Measurements from ENCODE around the gene USB1.

Gene USB1

DNA sequence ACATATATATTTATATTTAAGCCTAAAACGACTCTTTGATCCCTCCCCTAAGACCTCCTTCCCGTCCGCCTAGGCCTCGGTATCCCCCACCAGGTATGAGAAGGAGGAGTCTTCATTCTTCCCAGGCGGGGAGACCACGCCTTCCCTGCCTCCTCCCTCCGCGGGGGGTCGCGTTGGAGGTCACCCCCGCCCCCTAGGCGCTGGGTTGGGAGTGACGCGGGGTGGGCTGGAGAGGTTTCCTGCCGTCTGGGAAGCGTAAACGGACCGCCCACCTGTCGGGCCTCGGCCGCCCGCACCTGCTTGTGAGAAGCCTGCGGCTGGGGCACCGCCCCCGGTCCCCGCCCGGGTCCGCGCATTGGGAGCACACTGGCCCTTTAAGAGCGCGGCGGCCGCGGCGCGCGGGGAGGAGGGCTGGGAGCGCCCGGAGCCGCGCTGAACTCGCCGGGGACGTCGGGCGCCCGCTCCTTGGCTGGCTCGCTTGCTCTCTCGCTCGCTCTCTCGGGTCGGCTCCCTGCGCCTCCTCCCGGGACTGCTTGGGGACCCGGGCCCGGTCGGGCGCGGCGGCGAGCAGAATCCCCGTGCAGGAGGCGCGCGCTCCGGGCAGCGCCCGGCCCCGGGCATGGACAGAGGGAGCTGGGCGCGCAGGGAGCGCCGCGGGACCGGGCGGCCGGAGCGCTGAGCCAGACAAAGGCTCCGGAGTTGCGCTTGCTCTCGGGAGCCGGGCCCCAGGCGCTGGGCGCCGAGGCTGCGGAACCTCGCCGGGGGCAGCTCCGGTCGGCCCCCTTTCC lies 24.3 kb downstream of the USB1 start, which contains the start of gene MMP15:
MMP15 (plus strand) TSS at position 404 of the 788 bp plus-strand sequence. CDS start 597 bp downstream, outside the sequence.
- ChIA-PET CTCF (interaction anchor here (0.7 to 4.1 kb wide), 4 partner anchors 88 to 104 kb away, joined by 3 to 41 read pairs (median 4); partner anchors contain the start of gene CFAP20), POLR2A (interaction anchor here (0.6 to 7.9 kb wide), 4 partner anchors 13 to 291 kb away, joined by 3 to 51 read pairs (median 6); partner anchors contain the start of genes CFAP20 and KATNB1)
- peaks cover 16% of the 10 kb centered on the region for H3K4me1 ChIP-seq (ENCODE audit: control insufficient read depth, insufficient read depth, low read length)
- peak within 1 kb of the TSS; percentile 68; the same call in 1 of the 2 replicates for H3K27ac ChIP-seq (ENCODE audit: extremely low read depth, low read depth, low read length)
- no peaks in the 10 kb centered on the region for H3K9me3 ChIP-seq (ENCODE audit: control insufficient read depth, insufficient read depth, low read depth, low read length)
- peaks cover 0 to 8% of the 10 kb centered on the region in 2 experiments; a peak in 1 of 3 replicates for H3K36me3 ChIP-seq (ENCODE audit: control insufficient read depth in 2 of 2, insufficient read depth in 1 of 2, low read length in 2 of 2)
- H3K4me3 ChIP-seq (ENCODE audit: low read depth, low read length) = peak within 1 kb of the TSS; percentile 63
- TF ChIP-seq ZNF596 (tag by site-specific recombination; IDR thresholded peaks at IDR 0.05) = peak; percentile 65; the same call in 1 of the 2 replicates
- TF ChIP-seq, protein P1, sequence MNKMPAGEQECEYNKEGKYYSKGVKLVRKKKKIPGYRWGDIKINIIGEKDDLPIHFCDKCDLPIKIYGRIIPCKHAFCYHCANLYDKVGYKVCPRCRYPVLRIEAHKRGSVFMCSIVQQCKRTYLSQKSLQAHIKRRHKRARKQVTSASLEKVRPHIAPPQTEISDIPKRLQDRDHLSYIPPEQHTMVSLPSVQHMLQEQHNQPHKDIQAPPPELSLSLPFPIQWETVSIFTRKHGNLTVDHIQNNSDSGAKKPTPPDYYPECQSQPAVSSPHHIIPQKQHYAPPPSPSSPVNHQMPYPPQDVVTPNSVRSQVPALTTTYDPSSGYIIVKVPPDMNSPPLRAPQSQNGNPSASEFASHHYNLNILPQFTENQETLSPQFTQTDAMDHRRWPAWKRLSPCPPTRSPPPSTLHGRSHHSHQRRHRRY (tag by site-specific recombination; IDR thresholded peaks at IDR 0.05) = no peak
- no peak for TF ChIP-seq ZNF132 (tag by site-specific recombination; IDR thresholded peaks at IDR 0.05; ENCODE audit: borderline replicate concordance)
- peak; percentile 97 for TF ChIP-seq KLF9 (tag by site-specific recombination; IDR thresholded peaks at IDR 0.05; ENCODE audit: low read depth)
- TF ChIP-seq ZXDB (tag by site-specific recombination; IDR thresholded peaks at IDR 0.05) = peak; percentile 39
- TF ChIP-seq ZNF677 (tag by site-specific recombination; IDR thresholded peaks at IDR 0.05) = no peak
- peak; percentile 12; the same call in 1 of the 2 replicates for TF ChIP-seq ZNF629 (tag by site-specific recombination; IDR thresholded peaks at IDR 0.05)
- no peak for TF ChIP-seq ZNF184 (tag by site-specific recombination; IDR thresholded peaks at IDR 0.05)
- no peak for TF ChIP-seq ZNF514 (tag by site-specific recombination; IDR thresholded peaks at IDR 0.05)
- TF ChIP-seq SCRT2 (tag by site-specific recombination; IDR thresholded peaks at IDR 0.05) = peak; percentile 84
- no peak for TF ChIP-seq ZNF624 (tag by site-specific recombination; IDR thresholded peaks at IDR 0.05)
- TF ChIP-seq ZNF561 (tag by site-specific recombination; IDR thresholded peaks at IDR 0.05; ENCODE audit: borderline replicate concordance) = peak; percentile 65; the same call in 1 of the 2 replicates
- no peak for TF ChIP-seq ZNF155 (tag by site-specific recombination; IDR thresholded peaks at IDR 0.05)
- no peak for TF ChIP-seq ZNF112 (tag by site-specific recombination; IDR thresholded peaks at IDR 0.05)
- TF ChIP-seq, protein P2, sequence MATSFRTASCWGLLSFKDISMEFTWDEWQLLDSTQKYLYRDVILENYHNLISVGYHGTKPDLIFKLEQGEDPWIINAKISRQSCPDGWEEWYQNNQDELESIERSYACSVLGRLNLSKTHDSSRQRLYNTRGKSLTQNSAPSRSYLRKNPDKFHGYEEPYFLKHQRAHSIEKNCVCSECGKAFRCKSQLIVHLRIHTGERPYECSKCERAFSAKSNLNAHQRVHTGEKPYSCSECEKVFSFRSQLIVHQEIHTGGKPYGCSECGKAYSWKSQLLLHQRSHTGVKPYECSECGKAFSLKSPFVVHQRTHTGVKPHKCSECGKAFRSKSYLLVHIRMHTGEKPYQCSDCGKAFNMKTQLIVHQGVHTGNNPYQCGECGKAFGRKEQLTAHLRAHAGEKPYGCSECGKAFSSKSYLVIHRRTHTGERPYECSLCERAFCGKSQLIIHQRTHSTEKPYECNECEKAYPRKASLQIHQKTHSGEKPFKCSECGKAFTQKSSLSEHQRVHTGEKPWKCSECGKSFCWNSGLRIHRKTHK (tag by site-specific recombination; IDR thresholded peaks at IDR 0.05) = no peak
- TF ChIP-seq, protein P3, sequence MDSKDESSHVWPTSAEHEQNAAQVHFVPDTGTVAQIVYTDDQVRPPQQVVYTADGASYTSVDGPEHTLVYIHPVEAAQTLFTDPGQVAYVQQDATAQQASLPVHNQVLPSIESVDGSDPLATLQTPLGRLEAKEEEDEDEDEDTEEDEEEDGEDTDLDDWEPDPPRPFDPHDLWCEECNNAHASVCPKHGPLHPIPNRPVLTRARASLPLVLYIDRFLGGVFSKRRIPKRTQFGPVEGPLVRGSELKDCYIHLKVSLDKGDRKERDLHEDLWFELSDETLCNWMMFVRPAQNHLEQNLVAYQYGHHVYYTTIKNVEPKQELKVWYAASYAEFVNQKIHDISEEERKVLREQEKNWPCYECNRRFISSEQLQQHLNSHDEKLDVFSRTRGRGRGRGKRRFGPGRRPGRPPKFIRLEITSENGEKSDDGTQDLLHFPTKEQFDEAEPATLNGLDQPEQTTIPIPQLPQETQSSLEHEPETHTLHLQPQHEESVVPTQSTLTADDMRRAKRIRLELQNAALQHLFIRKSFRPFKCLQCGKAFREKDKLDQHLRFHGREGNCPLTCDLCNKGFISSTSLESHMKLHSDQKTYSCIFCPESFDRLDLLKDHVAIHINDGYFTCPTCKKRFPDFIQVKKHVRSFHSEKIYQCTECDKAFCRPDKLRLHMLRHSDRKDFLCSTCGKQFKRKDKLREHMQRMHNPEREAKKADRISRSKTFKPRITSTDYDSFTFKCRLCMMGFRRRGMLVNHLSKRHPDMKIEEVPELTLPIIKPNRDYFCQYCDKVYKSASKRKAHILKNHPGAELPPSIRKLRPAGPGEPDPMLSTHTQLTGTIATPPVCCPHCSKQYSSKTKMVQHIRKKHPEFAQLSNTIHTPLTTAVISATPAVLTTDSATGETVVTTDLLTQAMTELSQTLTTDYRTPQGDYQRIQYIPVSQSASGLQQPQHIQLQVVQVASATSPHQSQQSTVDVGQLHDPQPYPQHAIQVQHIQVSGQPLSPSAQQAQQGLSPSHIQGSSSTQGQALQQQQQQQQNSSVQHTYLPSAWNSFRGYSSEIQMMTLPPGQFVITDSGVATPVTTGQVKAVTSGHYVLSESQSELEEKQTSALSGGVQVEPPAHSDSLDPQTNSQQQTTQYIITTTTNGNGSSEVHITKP (tag by site-specific recombination; IDR thresholded peaks at IDR 0.05) = peak; percentile 65
- no peak for TF ChIP-seq ZNF239 (tag by site-specific recombination; IDR thresholded peaks at IDR 0.05)
- TF ChIP-seq IKZF3 (tag by site-specific recombination; IDR thresholded peaks at IDR 0.05) = no peak
- TF ChIP-seq, protein P4, sequence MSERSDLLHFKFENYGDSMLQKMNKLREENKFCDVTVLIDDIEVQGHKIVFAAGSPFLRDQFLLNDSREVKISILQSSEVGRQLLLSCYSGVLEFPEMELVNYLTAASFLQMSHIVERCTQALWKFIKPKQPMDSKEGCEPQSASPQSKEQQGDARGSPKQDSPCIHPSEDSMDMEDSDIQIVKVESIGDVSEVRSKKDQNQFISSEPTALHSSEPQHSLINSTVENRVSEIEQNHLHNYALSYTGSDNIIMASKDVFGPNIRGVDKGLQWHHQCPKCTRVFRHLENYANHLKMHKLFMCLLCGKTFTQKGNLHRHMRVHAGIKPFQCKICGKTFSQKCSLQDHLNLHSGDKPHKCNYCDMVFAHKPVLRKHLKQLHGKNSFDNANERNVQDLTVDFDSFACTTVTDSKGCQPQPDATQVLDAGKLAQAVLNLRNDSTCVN (tag by site-specific recombination; optimal IDR thresholded peaks at IDR 0.05) = peak; percentile 54
- TF ChIP-seq ZNF157 (tag by site-specific recombination; IDR thresholded peaks at IDR 0.05) = no peak
- no peak for TF ChIP-seq ZNF2 (tag by site-specific recombination; IDR thresholded peaks at IDR 0.05)
- no peak for TF ChIP-seq ZBTB17 (tag by site-specific recombination; IDR thresholded peaks at IDR 0.05)
- TF ChIP-seq SP7 (tag by site-specific recombination; IDR thresholded peaks at IDR 0.05) = peak; percentile 79
- TF ChIP-seq ZNF544 (tag by site-specific recombination; IDR thresholded peaks at IDR 0.05) = no peak
- no peak for TF ChIP-seq ZNF473 (tag by site-specific recombination; IDR thresholded peaks at IDR 0.05)
- TF ChIP-seq, protein P5, sequence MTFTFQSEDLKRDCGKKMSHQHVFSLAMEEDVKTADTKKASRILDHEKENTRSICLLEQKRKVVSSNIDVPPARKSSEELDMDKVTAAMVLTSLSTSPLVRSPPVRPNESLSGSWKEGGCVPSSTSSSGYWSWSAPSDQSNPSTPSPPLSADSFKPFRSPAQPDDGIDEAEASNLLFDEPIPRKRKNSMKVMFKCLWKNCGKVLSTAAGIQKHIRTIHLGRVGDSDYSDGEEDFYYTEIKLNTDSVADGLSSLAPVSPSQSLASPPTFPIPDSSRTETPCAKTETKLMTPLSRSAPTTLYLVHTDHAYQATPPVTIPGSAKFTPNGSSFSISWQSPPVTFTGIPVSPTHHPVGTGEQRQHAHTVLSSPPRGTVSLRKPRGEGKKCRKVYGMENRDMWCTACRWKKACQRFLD (tag by site-specific recombination; IDR thresholded peaks at IDR 0.05) = no peak
- TF ChIP-seq, protein P6, sequence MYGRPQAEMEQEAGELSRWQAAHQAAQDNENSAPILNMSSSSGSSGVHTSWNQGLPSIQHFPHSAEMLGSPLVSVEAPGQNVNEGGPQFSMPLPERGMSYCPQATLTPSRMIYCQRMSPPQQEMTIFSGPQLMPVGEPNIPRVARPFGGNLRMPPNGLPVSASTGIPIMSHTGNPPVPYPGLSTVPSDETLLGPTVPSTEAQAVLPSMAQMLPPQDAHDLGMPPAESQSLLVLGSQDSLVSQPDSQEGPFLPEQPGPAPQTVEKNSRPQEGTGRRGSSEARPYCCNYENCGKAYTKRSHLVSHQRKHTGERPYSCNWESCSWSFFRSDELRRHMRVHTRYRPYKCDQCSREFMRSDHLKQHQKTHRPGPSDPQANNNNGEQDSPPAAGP (tag by site-specific recombination; IDR thresholded peaks at IDR 0.05) = 0 out of 2 replicates have a peak, but pooled peaks have one; percentile 24
- peak; percentile 71 for TF ChIP-seq ZBTB20 (tag by site-specific recombination; IDR thresholded peaks at IDR 0.05)
- TF ChIP-seq ZNF776 (tag by site-specific recombination; IDR thresholded peaks at IDR 0.05; ENCODE audit: borderline replicate concordance) = no peak

Measured in HEK293 (cell line).